ENCODE data around the gene MOB3B.
"Not testable (repeated sequence)": the region's sequence is repeated elsewhere in the genome, so short reads cannot be mapped to it uniquely, and the experiment has no call there.

MOB3B gene

GRCh38 chr9:27422279-27422834, 107.3 kb downstream of the MOB3B start:
- DNase-seq (ENCODE audit: low spot score): no peak

- DNase-seq (ENCODE audit: low spot score): no peak
Observed at GRCh38 chr9:27421577-27421976, 108.0 kb downstream of the MOB3B start.

- not testable (repeated sequence) for DNase-seq (ENCODE audit: low spot score)
Observed at GRCh38 chr9:27419558-27419957, 110.1 kb downstream of the MOB3B start.

GRCh38 chr9:27414220-27414761, 115.3 kb downstream of the MOB3B start:
- DNase-seq (ENCODE audit: low spot score): no peak

- no peak for DNase-seq (ENCODE audit: low spot score)
Observed at GRCh38 chr9:27413511-27414219, 115.9 kb downstream of the MOB3B start.

- DNase-seq (ENCODE audit: low spot score): no peak
Observed at GRCh38 chr9:27412963-27413362, 116.7 kb downstream of the MOB3B start.

GRCh38 chr9:27412081-27412480, 117.5 kb downstream of the MOB3B start:
- no peak for DNase-seq (ENCODE audit: low spot score)

- DNase-seq (ENCODE audit: low spot score): no peak
Observed at GRCh38 chr9:27408482-27408881, 121.1 kb downstream of the MOB3B start.

GRCh38 chr9:27408001-27408400, 121.6 kb downstream of the MOB3B start:
- DNase-seq (ENCODE audit: low spot score): peak; percentile 11

GRCh38 chr9:27407491-27407890, 122.1 kb downstream of the MOB3B start:
- DNase-seq (ENCODE audit: low spot score): no peak

- no peak for DNase-seq (ENCODE audit: low spot score)
Observed at GRCh38 chr9:27404661-27405060, 125.0 kb downstream of the MOB3B start.

GRCh38 chr9:27402626-27403025, 127.0 kb downstream of the MOB3B start:
- DNase-seq (ENCODE audit: low spot score): no peak

GRCh38 chr9:27400334-27400880, 129.2 kb downstream of the MOB3B start:
- DNase-seq (ENCODE audit: low spot score): no peak

- no peak for DNase-seq (ENCODE audit: low spot score)
Observed at GRCh38 chr9:27398982-27399653, 130.5 kb downstream of the MOB3B start.

GRCh38 chr9:27396495-27396894, 133.1 kb downstream of the MOB3B start:
- no peak for DNase-seq (ENCODE audit: low spot score)

GRCh38 chr9:27395484-27395921, 134.1 kb downstream of the MOB3B start:
- DNase-seq (ENCODE audit: low spot score): no peak

- no peak for DNase-seq (ENCODE audit: low spot score)
Observed at GRCh38 chr9:27394826-27395201, 134.8 kb downstream of the MOB3B start.

- DNase-seq (ENCODE audit: low spot score): no peak
Observed at GRCh38 chr9:27394154-27394825, 135.3 kb downstream of the MOB3B start.

GRCh38 chr9:27393054-27393846, 136.4 kb downstream of the MOB3B start:
- no peak for DNase-seq (ENCODE audit: low spot score)

GRCh38 chr9:27392451-27392850, 137.2 kb downstream of the MOB3B start:
- DNase-seq (ENCODE audit: low spot score): no peak
